Loucy (cell line): ENCODE results near the gene SLC6A13.

Experiments used
- H2AFZ ChIP-seq: fragments of 200-600 bp; sonication (generic); 2 replicates; pipeline ENCODE4 v1.6.0; 2016; ENCODE audit warnings: antibody characterized with exemption, mild to moderate bottlenecking, low read length, moderate library complexity
- H3F3A ChIP-seq: fragments of 200-600 bp; 2 replicates; pipeline ENCODE4 v1.6.0; 2016; ENCODE audit warnings: antibody characterized with exemption, low read depth, mild to moderate bottlenecking
- H3K27me3 ChIP-seq: fragments of 200-600 bp; sonication (generic); 2 replicates; pipeline ENCODE4 v1.6.1; 2014; ENCODE audit warnings: low read length, mild to moderate bottlenecking; ENCODE audit not compliant: insufficient read depth, poor library complexity, severe bottlenecking
- H3K36me3 ChIP-seq: fragments of 200-600 bp; sonication (generic); 2 replicates; pipeline ENCODE4 v1.6.1; 2016; ENCODE audit warnings: low read length; ENCODE audit not compliant: insufficient read depth
- H3K4me1 ChIP-seq: fragments of 200-600 bp; sonication (generic); 2 replicates; pipeline ENCODE4 v1.5.1; 2014; ENCODE audit warnings: low read length, mild to moderate bottlenecking; ENCODE audit not compliant: insufficient read depth, poor library complexity, severe bottlenecking
- H3K4me2 ChIP-seq: fragments of 200-600 bp; sonication (generic); 2 replicates; pipeline ENCODE4 v1.6.0; 2014; ENCODE audit warnings: antibody characterized with exemption, low read length, low read depth, mild to moderate bottlenecking; ENCODE audit not compliant: poor library complexity, severe bottlenecking
- H3K4me3 ChIP-seq: fragments of 200-600 bp; sonication (generic); 2 replicates; pipeline ENCODE4 v1.5.1; 2014; ENCODE audit warnings: low read length, mild to moderate bottlenecking, mixed read lengths; ENCODE audit not compliant: poor library complexity, severe bottlenecking
- H3K79me2 ChIP-seq: fragments of 200-600 bp; sonication (generic); 2 replicates; pipeline ENCODE4 v1.6.1; 2014; ENCODE audit warnings: low read length; ENCODE audit not compliant: insufficient read depth
- H3K9ac ChIP-seq: fragments of 200-600 bp; sonication (generic); 2 replicates; pipeline ENCODE4 v1.6.0; 2014; ENCODE audit warnings: mild to moderate bottlenecking, low read depth, low read length, moderate library complexity; ENCODE audit not compliant: poor library complexity, severe bottlenecking
- H3K9me2 ChIP-seq: fragments of 200-600 bp; sonication (generic); replicated peaks from 2 replicates; pipeline ENCODE4 v1.6.1; 2016; ENCODE audit warnings: low read depth, low read length, mixed read lengths
- H3K9me3 ChIP-seq: fragments of 200-600 bp; sonication (generic); 2 replicates; pipeline ENCODE4 v1.6.1; 2014; ENCODE audit warnings: mild to moderate bottlenecking, antibody characterized with exemption, low read length, low read depth; ENCODE audit not compliant: insufficient read depth
- H4K20me1 ChIP-seq: fragments of 200-600 bp; sonication (generic); 2 replicates; pipeline ENCODE4 v1.6.0; 2014; ENCODE audit warnings: antibody characterized with exemption, low read length, mild to moderate bottlenecking; ENCODE audit not compliant: insufficient read depth, poor library complexity, severe bottlenecking
- CTCF ChIP-seq: fragments of 200-600 bp; sonication (generic); conservative IDR thresholded peaks from 2 replicates; pipeline ENCODE4 v1.5.1; 2014; ENCODE audit warnings: mild to moderate bottlenecking, antibody characterized with exemption, low read length
- EZH2phosphoT487 ChIP-seq: fragments of 200-600 bp; IDR thresholded peaks from 2 replicates; pipeline ENCODE4 v1.6.1; 2018; ENCODE audit warnings: antibody characterized with exemption, mild to moderate bottlenecking, moderate library complexity, borderline replicate concordance

SLC6A13 gene

GRCh38 chr12:291153-291723 is 28.6 kb upstream of the SLC6A13 start:
- Histone ChIP-seq H3K9me3 (no peaks in the 10 kb centered on the region), H3F3A (no peaks in the 10 kb centered on the region), H2AFZ (no peak overlapping the region), H3K9me2 (no peaks in the 10 kb centered on the region), H3K4me2 (no peak overlapping the region), H3K4me3 (no peak overlapping the region), H3K27me3 (no peaks in the 10 kb centered on the region), H3K9ac (no peak overlapping the region), H4K20me1 (no peaks in the 10 kb centered on the region), H3K4me1 (peaks cover 19% of the 10 kb centered on the region), H3K36me3 (peaks cover 88% of the 10 kb centered on the region), H3K79me2 (peaks cover 11% of the 10 kb centered on the region; the same call in 1 of the 2 replicates)
- TF ChIP-seq CTCF, result no peak
- TF ChIP-seq EZH2phosphoT487, result no peak

GRCh38 chr12:288687-289086 is 26.1 kb upstream of the SLC6A13 start:
- H3K36me3 ChIP-seq, result peaks cover 87% of the 10 kb centered on the region
- H3K4me3 ChIP-seq, result no peak overlapping the region
- no peak overlapping the region for H3K4me2 ChIP-seq
- H3F3A ChIP-seq, result no peaks in the 10 kb centered on the region
- peaks cover 31% of the 10 kb centered on the region for H3K4me1 ChIP-seq
- H3K27me3 ChIP-seq, result no peaks in the 10 kb centered on the region
- no peaks in the 10 kb centered on the region for H4K20me1 ChIP-seq
- H3K9me2 ChIP-seq, result no peaks in the 10 kb centered on the region
- no peaks in the 10 kb centered on the region for H3K9me3 ChIP-seq
- no peak overlapping the region for H2AFZ ChIP-seq
- peaks cover 12% of the 10 kb centered on the region; the same call in 1 of the 2 replicates for H3K79me2 ChIP-seq
- TF ChIP-seq EZH2phosphoT487 (no peak), CTCF (no peak)
- no peak overlapping the region for H3K9ac ChIP-seq

- Histone ChIP-seq H2AFZ (no peak overlapping the region), H3F3A (no peaks in the 10 kb centered on the region), H3K9ac (no peak overlapping the region), H3K4me2 (no peak overlapping the region), H3K27me3 (no peaks in the 10 kb centered on the region), H3K79me2 (peaks cover 12% of the 10 kb centered on the region; the same call in 1 of the 2 replicates), H3K4me3 (no peak overlapping the region), H3K36me3 (peaks cover 86% of the 10 kb centered on the region), H4K20me1 (no peaks in the 10 kb centered on the region), H3K9me2 (no peaks in the 10 kb centered on the region), H3K9me3 (no peaks in the 10 kb centered on the region), H3K4me1 (peaks cover 39% of the 10 kb centered on the region)
- no peak for TF ChIP-seq CTCF
These were observed 24.1 kb upstream of the SLC6A13 start for GRCh38 chr12:286531-287300.
